ENCODE measurements around the gene FAM120A.

Gene FAM120A

GRCh38 chr9:93473411-93473810 is 21.9 kb downstream of the FAM120A start:
- DNase-seq (ENCODE audit: low read depth) = no peak

DNA sequence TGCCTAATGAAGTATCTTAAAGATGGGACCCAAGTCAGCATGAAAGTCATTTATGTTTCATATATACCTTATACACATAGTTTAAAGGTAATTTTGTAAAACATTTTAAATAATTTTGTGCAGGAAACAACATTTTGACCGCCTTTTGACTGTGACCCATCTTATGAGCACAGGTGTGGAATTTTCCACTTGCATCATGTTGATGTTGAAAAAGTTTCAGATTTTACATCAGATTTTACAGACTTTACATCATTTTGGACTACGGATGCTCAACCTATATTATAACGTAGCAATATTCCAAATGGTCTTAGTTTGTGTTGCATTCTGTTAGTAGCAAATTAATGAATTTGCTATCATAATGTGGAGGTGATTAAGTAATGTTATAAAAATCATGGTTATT is 23.6 kb downstream of the FAM120A start:
- no peak for DNase-seq (ENCODE audit: low read depth)

- no peak for DNase-seq (ENCODE audit: low read depth)
Measured at GRCh38 chr9:93475856-93476255, 24.4 kb downstream of the FAM120A start.

DNA sequence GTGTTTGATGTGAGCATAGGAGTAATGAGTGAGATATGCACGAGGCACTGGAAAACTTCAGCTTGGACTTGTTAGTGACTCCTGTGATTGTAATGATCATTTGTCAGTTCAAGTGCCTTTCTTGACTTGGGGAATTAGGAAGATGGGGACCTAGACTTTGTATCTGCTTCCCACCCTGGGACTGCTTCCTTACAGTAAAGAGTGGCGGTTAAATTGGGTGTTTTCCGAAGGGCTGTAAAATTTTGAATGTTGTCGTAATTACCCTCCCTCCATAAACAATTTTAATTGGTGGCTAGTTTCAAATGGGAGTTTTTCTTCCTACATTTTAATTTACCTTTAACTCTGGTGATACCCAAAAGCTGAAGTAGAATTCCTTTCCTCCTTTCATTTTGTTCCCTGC is 25.4 kb downstream of the FAM120A start:
- DNase-seq (ENCODE audit: low read depth) = no peak

DNA sequence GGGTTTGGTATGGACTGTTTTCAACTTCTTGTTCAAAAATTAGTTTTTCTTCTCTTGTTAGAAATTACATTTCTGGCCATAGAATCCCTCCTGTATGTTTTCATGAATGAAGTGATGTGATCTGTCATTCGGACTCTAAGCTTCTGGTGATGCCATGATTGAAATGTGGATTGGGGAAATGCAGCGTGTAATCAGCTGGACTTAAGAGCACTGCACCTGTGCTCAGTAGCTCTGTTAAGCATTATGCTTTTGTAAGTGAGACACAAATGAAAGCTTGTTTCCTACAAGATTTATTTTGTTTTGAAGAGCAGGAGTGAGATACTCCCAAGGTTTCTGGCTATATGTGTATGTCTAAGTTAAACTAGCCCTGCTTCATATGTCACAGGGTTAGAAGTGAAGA is 25.9 kb downstream of the FAM120A start:
- no peak for DNase-seq (ENCODE audit: low read depth)

DNA sequence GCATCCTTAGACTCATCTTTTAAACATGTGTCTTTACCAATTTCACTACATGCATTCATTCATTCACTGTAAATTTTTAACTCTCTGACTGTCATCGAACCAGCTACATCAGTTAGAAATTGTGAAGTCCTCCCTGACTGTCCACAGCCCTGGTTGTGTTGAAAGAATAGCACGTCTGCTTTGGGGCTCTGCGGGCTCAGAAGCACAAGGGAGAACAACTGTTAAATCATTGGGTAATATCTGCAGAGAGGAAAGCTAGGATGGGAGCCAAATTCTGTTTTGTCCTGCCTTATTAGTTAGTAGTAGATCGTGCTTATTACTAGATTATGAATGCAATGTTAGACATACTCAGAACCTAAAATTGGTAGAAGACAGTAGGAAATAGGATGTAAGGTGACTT is 28.2 kb downstream of the FAM120A start:
- no peak for DNase-seq (ENCODE audit: low read depth)

DNA sequence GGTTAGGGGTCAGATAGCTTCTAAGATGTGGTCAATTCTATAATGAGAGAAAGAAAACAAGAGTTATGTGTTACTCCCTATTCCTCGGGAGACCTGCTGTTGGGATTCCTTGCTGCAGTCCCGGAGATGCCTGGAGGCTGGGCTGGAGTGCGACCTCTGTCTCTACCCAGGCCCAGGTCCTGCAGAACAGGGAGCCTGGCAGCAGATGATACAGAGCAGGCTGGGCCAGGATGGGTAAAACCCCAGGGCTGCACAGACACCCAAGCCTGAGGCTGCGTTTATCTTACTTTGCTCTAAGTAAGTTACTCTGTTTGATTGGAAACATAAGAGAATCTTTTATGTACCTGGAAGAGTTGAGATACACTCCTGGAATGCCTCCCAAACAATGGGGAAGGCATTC is 28.8 kb downstream of the FAM120A start:
- no peak for DNase-seq (ENCODE audit: low read depth)

DNA sequence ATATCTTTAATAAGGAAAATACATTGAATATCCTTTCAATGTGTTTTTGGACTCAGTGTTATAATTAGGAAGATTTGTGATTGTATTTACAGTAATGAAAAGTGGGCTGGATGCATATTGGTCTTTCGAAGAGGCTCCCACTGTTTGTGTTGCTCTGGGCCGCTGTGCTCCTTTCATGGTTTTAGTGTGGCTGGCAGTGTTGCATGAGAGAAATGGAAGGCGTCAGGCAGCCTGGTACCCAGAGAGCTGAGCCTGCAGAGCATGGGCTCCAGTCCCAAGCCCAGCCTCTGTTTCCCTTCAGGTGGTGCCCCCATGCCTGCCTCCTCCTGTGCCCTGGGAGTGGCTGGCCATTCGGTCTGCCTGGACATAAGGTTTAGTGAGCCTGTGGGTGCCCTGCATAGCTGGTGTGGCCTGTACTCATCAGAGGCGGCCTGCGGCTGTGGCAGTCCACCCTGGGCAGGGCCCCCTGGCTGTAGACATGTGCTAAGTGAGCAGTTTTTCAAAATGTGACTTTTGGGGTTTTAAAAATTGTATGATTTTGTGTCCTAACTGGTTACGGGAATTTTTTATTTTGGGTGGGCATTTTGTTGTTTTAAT is 29.3 kb downstream of the FAM120A start:
- DNase-seq (ENCODE audit: low read depth) = no peak

GRCh38 chr9:93483497-93483896 is 32.0 kb downstream of the FAM120A start:
- no peak for DNase-seq (ENCODE audit: low read depth)

GRCh38 chr9:93486268-93486667 is 34.8 kb downstream of the FAM120A start:
- DNase-seq (ENCODE audit: low read depth) = no peak

DNA sequence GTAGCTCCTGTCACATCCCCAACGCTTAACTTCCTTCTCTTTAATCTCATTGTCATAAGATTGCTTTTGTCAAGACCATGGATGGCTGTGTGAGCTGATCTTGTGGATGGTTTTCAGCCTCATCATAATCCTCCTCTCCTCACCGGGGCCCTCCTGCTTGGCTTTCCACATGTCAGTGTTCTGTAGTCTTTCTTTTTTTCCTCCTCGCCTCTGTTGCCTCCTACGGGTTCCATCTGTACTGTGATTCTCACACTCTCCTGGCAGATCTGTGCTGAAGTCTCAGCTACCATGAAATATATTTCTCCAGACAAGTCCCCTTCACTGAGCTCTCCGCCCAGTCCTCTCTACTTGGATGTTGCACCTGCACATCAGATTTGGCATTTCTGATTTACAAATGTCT is 36.8 kb downstream of the FAM120A start:
- DNase-seq (ENCODE audit: low read depth) = no peak

DNA sequence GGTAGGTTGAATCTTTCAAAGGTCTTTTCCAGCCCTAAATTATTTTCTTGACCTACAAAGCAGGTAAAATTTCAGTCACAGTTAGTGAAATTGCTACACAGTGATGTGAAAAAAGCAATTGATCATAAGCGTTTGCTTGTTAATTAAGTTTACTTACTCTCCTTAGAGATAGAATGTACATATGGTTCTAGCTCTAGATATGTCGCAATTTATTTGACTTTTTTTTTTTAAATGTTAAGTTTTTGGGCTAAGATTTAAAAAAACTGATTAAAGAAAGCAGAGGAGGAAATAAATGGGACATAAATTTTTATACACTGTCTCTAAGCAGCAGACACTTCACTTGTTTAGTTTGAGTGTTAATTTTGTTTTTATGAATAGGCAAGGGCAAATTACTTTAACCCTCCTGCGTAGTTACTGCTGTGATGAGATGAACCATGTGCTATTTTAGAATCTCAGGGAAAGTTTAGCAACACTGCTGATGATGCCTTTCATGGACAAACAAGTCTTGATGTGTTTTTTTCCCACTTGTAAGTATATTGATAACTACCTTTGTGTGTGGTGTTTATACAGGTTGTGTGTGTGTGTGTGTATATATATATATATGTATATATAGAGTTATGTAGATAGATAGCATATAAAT is 40.2 kb downstream of the FAM120A start:
- DNase-seq (ENCODE audit: low read depth) = no peak

GRCh38 chr9:93492327-93492726 is 40.8 kb downstream of the FAM120A start:
- DNase-seq (ENCODE audit: low read depth) = no peak

GRCh38 chr9:93493949-93494348 is 42.5 kb downstream of the FAM120A start:
- no peak for DNase-seq (ENCODE audit: low read depth)

DNA sequence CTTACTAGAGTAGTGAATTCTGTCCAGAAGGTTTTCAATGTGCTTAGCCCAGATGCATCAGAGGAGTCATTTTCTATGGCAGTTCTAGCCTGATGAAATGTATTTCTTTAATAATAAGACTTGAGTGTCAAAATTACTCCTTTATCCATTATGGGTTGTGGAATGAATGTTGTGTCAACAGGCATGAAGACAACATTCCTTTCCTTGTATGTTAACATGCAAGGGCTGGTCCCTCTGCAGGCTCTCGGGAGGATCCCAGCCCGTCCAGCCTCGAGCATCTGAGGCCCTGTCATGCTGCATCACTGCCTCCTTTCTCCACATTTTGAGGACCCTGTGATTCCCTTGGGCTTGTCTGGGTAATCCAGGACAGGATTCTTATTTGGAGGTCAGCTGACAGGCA is 44.8 kb downstream of the FAM120A start:
- no peak for DNase-seq (ENCODE audit: low read depth)

DNA sequence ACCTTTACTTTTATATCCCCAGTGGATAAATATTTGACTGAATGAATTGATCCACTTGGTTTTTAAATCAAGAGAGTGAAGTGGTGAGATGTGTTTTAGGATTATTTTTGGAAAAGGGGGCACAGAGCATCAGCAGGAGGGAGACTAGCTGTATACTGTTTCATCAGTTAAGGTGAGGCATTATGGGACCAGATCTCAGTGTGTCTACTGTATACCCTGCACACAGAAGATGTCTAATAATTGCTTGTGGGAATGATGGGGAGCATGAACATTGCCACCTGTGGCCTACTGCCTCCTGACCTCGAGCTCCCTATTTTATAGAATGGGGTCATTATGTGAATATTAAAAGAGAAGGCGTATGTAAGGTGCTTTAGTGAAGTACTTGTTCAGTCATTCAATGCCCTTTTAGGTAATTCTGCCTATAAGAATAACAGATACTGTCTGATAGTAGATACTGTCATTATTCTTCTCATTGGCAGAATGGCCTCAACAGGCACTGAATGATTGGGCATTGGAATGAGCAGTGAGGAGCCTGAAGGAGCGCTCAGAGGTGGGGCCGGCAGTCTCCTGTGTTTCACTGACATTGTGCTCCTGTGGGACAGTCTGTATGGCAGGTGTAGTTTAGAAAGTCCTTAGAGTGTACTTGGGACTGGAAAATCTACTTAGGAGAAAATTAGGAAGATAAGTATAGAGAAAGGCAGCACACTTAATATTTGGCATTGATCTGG is 49.2 kb downstream of the FAM120A start:
- no peak for DNase-seq (ENCODE audit: low read depth)

DNA sequence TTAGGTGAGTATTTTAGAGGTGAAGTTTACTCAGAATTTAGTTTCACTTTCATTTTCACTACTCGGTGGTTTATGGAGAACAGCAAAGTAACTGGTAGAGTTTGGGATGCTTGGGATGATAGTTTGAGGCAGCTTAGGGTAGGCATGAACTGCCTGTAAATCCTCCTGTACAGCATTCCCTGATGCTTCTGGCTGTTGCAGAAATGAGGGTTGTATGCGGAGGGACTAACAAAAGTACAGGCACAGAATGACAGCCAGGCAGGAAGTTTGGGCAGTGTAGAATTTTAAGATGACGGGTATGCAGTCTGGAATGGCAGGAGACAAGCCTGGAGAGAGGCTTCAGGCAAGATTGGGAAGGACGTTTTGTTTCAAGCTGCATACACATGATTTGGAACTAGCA is 49.9 kb downstream of the FAM120A start:
- no peak for DNase-seq (ENCODE audit: low read depth)

- no peak for DNase-seq (ENCODE audit: low read depth)
Measured at GRCh38 chr9:93503381-93503780, 51.9 kb downstream of the FAM120A start.

GRCh38 chr9:93505541-93506132 is 54.2 kb downstream of the FAM120A start:
- no peak for DNase-seq (ENCODE audit: low read depth)

DNA sequence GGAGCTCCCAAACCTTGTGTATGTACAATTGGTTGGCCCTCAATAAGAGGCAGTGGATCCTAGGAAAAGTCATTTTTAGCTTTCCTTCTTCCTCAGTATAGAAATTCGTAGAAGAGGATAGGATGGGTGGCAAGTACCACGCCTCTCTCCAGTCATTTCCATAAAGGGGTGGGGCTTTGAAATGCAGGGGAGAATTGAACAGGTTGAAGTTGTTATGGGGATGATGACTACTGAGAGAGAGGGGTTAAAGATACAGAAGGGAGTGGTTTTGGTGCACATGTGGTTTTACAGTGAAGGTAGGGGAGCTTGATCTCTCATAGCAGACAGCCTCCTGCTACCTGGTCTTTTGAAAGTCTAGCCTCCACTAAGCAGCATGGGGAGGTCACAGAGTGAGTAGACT is 56.3 kb downstream of the FAM120A start:
- DNase-seq (ENCODE audit: low read depth) = no peak

GRCh38 chr9:93508207-93508606 is 56.7 kb downstream of the FAM120A start:
- DNase-seq (ENCODE audit: low read depth) = no peak

DNA sequence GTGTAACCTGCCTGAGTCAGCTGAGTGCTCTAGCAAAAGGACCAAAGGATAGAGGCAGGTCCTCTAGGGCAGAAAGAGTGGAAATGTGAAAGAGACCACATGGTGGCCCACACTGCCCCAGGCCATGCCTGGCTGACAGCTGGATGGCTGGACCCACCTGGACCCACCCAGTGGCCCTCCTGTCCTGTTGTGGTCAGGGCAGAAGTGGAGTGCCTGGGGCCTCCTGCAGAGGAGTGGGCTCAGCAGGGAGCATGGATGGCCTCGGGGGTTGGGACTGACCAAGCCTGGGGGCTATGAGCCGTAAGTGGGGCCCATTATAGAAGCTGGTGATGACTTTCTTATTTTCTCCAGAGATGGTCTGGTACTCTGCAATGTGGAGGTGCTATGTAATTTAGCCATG is 57.6 kb downstream of the FAM120A start:
- DNase-seq (ENCODE audit: low read depth) = no peak

- no peak for DNase-seq (ENCODE audit: low read depth)
Measured at GRCh38 chr9:93510041-93510440, 58.6 kb downstream of the FAM120A start.

Measured in fibroblast of the conjunctiva (primary cell).